DND-41 (cell line): ENCODE data around the gene CEP78.

Experiments
- ATAC-seq: fragments of 200-7000 bp; cut with Tn5 transposase; 3 replicates; pipeline ENCODE4 v1.9.1; 2021; ENCODE audit warnings: low read depth; ENCODE audit not compliant: insufficient read depth
- DNase-seq: peaks from one replicate; pipeline ENCODE4 v3.0.0-alpha.2; 2020
- H2AFZ ChIP-seq: 2 replicates; pipeline ENCODE4 v1.6.0; 2012; ENCODE audit warnings: low read depth, low read length
- H3K27ac ChIP-seq: 2 replicates; pipeline ENCODE4 v1.5.1; 2012; ENCODE audit warnings: low read length, inconsistent platforms
- H3K27me3 ChIP-seq: fragments of 200-600 bp; sonication (generic); 2 replicates; pipeline ENCODE4 v1.6.0; 2012; ENCODE audit warnings: low read length, mild to moderate bottlenecking, inconsistent platforms; ENCODE audit not compliant: insufficient read depth, poor library complexity
- H3K36me3 ChIP-seq: 2 replicates; pipeline ENCODE4 v1.5.1; 2012; ENCODE audit warnings: low read length, inconsistent platforms; ENCODE audit not compliant: insufficient read depth
- H3K4me1 ChIP-seq: 2 replicates; pipeline ENCODE4 v1.5.1; 2012; ENCODE audit warnings: mild to moderate bottlenecking, low read length; ENCODE audit not compliant: insufficient read depth
- H3K4me2 ChIP-seq: 2 replicates; pipeline ENCODE4 v1.6.0; 2012; ENCODE audit warnings: mild to moderate bottlenecking, moderate library complexity, low read length, inconsistent platforms; ENCODE audit not compliant: insufficient read depth
- H3K4me3 ChIP-seq, 2 experiments: fragments of 200-600 bp in 1 of 2; shearing (Covaris generic) in 1 of 2; 2 replicates each; pipeline ENCODE4 v1.5.1; 2012 to 2016; ENCODE audit warnings: inconsistent platforms in 2 of 2, low read length in 2 of 2, mild to moderate bottlenecking in 2 of 2, low read depth in 1 of 2, moderate library complexity in 1 of 2
- H3K79me2 ChIP-seq: 2 replicates; pipeline ENCODE4 v1.6.0; 2012; ENCODE audit warnings: low read length, inconsistent platforms; ENCODE audit not compliant: insufficient read depth
- H3K9ac ChIP-seq: 2 replicates; pipeline ENCODE4 v1.6.0; 2012; ENCODE audit warnings: low read depth, mild to moderate bottlenecking, inconsistent platforms, low read length, moderate library complexity
- H3K9me3 ChIP-seq: 2 replicates; pipeline ENCODE4 v1.5.1; 2012; ENCODE audit warnings: low read length, moderate library complexity, mild to moderate bottlenecking, inconsistent platforms; ENCODE audit not compliant: insufficient read depth, severe bottlenecking
- H4K20me1 ChIP-seq: 2 replicates; pipeline ENCODE4 v1.6.0; 2012; ENCODE audit warnings: low read length; ENCODE audit not compliant: insufficient read depth
- CTCF ChIP-seq: IDR thresholded peaks from 2 replicates; pipeline ENCODE4 v1.5.1; 2012; ENCODE audit warnings: borderline replicate concordance, low read length, moderate library complexity, mild to moderate bottlenecking; ENCODE audit not compliant: poor library complexity, severe bottlenecking; ENCODE audit errors: extremely low read depth
- EZH2 ChIP-seq: IDR thresholded peaks from 3 replicates; pipeline ENCODE4 v1.6.1; 2012; ENCODE audit warnings: borderline replicate concordance, low read depth, mild to moderate bottlenecking, moderate library complexity, low read length, inconsistent platforms; ENCODE audit not compliant: severe bottlenecking

CEP78 gene

GRCh38 chr9:78286125-78286524 is 50.2 kb downstream of the CEP78 start:
- no peak overlapping the region for H2AFZ ChIP-seq
- no peaks in the 10 kb centered on the region for H3K27me3 ChIP-seq
- H3K27ac ChIP-seq, result no peak overlapping the region
- H3K79me2 ChIP-seq, result no peaks in the 10 kb centered on the region
- H3K9me3 ChIP-seq, result no peaks in the 10 kb centered on the region
- no peak for TF ChIP-seq CTCF
- TF ChIP-seq EZH2, result no peak
- H3K9ac ChIP-seq, result no peak overlapping the region
- DNase-seq (no peak), ATAC-seq (0 out of 3 replicates have a peak, but pooled peaks have one; percentile 48)
- H3K36me3 ChIP-seq, result no peaks in the 10 kb centered on the region
- no peaks in the 10 kb centered on the region for H4K20me1 ChIP-seq
- no peak overlapping the region for H3K4me3 ChIP-seq
- H3K4me1 ChIP-seq, result no peaks in the 10 kb centered on the region
- H3K4me2 ChIP-seq, result no peak overlapping the region

- ATAC-seq (no peak), DNase-seq (no peak)
- Histone ChIP-seq H3K9ac (no peak overlapping the region), H4K20me1 (no peaks in the 10 kb centered on the region), H3K4me3 (no peak overlapping the region), H3K36me3 (no peaks in the 10 kb centered on the region), H3K27ac (no peak overlapping the region), H3K4me2 (no peak overlapping the region), H3K27me3 (no peaks in the 10 kb centered on the region), H3K79me2 (no peaks in the 10 kb centered on the region), H3K4me1 (no peaks in the 10 kb centered on the region), H2AFZ (no peak overlapping the region), H3K9me3 (no peaks in the 10 kb centered on the region)
- no peak for TF ChIP-seq CTCF
- no peak for TF ChIP-seq EZH2
Observed at GRCh38 chr9:78286946-78287388, 51.1 kb downstream of the CEP78 start.

GRCh38 chr9:78288214-78288892 is 52.5 kb downstream of the CEP78 start:
- Histone ChIP-seq H3K27ac (no peak overlapping the region), H3K4me1 (no peaks in the 10 kb centered on the region), H3K27me3 (no peaks in the 10 kb centered on the region), H2AFZ (no peak overlapping the region), H4K20me1 (no peaks in the 10 kb centered on the region), H3K9ac (no peak overlapping the region), H3K4me2 (no peak overlapping the region), H3K79me2 (no peaks in the 10 kb centered on the region), H3K36me3 (no peaks in the 10 kb centered on the region), H3K9me3 (no peaks in the 10 kb centered on the region), H3K4me3 (no peak overlapping the region)
- TF ChIP-seq CTCF (no peak), EZH2 (no peak)
- ATAC-seq, result no peak
- DNase-seq, result no peak
